Vein endothelial cell (primary cell): Measurements from ENCODE around the gene C18orf63. TPM values are rescaled to one million over a fixed set of nuclear protein-coding genes. Genes with fewer than 3 reads are reported as not detected.

Experiments used
- total RNA-seq: library from RNA; depleted of rRNA; stranded (reverse); fragments of >200 nt; gene quantifications from 2 replicates; pipeline ENCODE4 v1.2.3, GENCODE V29; 2012

The C18orf63 gene
- total RNA-seq = not detected in 2 replicates

GRCh38 chr18:74315464-74316256 lies at the start of gene C18orf63:
C18orf63 (plus strand) TSS chr18:74315839; CDS start chr18:74317866, 2,027 bp downstream.

DNA sequence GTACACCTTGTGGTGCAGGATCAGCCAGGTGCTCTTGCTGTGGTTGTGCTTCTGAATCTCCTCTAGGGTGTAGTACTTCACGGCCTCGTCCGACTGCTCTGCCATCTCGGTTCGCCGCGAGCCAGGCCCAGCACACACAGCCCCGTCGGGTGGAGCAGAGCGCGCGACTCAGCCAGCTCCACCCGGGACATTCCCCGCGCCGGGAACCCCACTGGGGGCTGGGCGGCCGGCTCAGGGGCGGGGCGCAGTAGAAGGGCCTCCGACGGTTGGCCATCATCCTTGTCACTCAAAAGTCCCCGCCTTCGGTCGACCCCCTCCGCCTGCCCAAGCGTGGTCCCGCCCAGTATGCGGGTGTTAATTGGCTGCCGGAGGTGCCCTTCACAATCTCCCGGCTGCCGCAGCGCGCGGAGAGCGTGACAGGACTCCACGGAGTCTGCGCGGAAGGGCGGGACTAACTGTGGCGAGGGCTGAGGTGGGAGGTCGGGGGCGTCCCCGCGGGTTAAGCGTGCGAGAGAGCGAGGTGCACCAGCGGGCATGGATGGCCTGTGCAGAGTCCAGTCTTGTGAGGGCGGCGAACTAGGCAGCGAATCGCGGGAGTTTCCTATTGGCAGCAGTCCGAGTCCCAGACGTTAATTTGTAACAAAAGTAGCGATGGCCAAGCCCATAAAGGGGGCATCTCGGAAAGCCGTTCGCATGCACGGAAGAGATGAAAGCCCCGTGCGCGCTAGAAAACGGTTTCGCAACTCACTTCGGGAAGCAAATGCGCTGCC lies 23.7 kb upstream of the C18orf63 start, which contains the start of gene CYB5A:
Gene CYB5A, minus strand, starts transcription at position 193 of the 770 bp plus-strand sequence. Its CDS starts 88 bp downstream, at position 105.

Other genes with a start within 250 kb of the C18orf63 start
- gene FBXO15, start 168.0 kb upstream of the C18orf63 start, total RNA-seq = under 0.01 TPM in 1 of 2 replicates, not detected in the other
- gene TIMM21, start 167.3 kb upstream of the C18orf63 start, total RNA-seq = 22.4 and 23.8 TPM in 2 replicates
- gene CYB5A, start 23.9 kb upstream of the C18orf63 start, total RNA-seq = 32.8 and 34.9 TPM in 2 replicates
- not detected in 2 replicates for gene DIPK1C, start 141.5 kb downstream of the C18orf63 start, total RNA-seq
- 52.3 and 69.7 TPM in 2 replicates for gene CNDP2, start 180.5 kb downstream of the C18orf63 start, total RNA-seq
- gene CNDP1, start 218.7 kb downstream of the C18orf63 start, total RNA-seq = not detected in 2 replicates